ENCODE data around the gene CHPF. TPM values are rescaled to one million over a fixed set of nuclear protein-coding genes. Genes with fewer than 3 reads are reported as not detected.

Gene CHPF
- total and polyA plus RNA-seq, 10 of the 15 experiments (the other 5 are each of a cell fraction or from before 2014, with no cell fraction given) = 0.09 to 17.4 (median 8.3) TPM; not detected in 1

- TF ChIP-seq YY1 (IDR thresholded peaks at IDR 0.05; ENCODE audit: low read depth, low read length) (no peak), SUZ12 (IDR thresholded peaks at IDR 0.05; ENCODE audit: unreplicated experiment) (no peak), STAT1 (conservative IDR thresholded peaks at IDR 0.05) (no peak), HSF1 (IDR thresholded peaks at IDR 0.05; ENCODE audit: low read depth, low read length) (no peak), LARP7 (IDR thresholded peaks at IDR 0.05) (no peak), CTCF (IDR thresholded peaks at IDR 0.05 in 2 of 3, conservative IDR thresholded peaks at IDR 0.05 in 1 of 3; ENCODE audit: control insufficient read depth in 2 of 3, extremely low read depth in 1 of 3, insufficient read depth in 1 of 3, low read depth in 3 of 3, low read length in 3 of 3) (no peak), POLR2AphosphoS2 (IDR thresholded peaks at IDR 0.05; ENCODE audit: low read depth, low read length) (no peak), CBFB (IDR thresholded peaks at IDR 0.05; ENCODE audit: low read depth) (no peak), POLR2A (IDR thresholded peaks at IDR 0.05; ENCODE audit: low read depth, low read length) (no peak), SP1 (IDR thresholded peaks at IDR 0.05; ENCODE audit: low read depth, low read length) (no peak)
These were observed 19.8 kb upstream of the CHPF start (continued) for GRCh38 chr2:219563271-219563928.

Measured in GM12878 (cell line).